Measurements from ENCODE around the gene NFKBIL1. TPM values are rescaled to one million over a fixed set of nuclear protein-coding genes. Genes with fewer than 3 reads are reported as not detected.

The NFKBIL1 gene
- total and polyA plus RNA-seq, 9 of the 15 experiments (the other 6 are each of a cell fraction or from before 2014, with no cell fraction given): 0.49 to 33.1 (median 7.6) TPM

DNA sequence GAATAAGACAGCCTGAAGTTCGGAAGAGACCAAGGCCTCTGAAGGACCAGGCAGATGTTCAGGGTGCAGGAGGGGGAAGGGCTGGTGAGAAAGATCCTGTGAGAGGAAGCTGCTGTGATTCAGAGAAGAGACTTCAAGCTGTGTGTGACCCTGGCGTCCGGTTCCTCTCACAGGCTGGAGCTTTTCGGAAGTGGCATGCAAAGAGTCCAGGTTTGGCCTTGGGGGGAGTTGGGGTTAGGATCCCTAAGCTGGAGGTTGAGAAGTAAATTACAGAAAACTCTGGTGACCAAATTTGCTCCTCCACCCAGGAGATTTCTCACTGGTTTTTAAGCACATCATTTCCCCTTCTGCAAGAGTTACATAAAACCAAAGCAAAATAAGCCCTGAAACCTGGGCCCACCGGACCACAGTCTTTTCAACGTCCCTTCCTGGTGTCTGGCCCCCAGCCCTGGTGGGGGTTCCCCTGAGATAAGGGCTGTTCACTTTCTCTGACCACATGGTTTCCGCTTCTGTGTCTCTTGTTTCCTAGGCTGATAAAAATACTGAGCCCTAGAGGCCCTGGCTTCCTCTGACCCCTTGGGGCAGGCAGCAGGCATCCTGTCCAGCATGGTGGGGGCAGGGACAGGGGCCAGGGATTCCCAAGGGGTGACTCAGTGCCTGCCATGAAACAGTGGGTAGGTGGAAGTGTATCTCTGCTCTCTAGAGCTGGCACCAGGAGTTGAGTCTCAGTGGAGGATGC, 12.7 kb downstream of the NFKBIL1 start:
- WGBS (ENCODE audit: insufficient coverage, low coverage, missing lambda C conversion rate): 8% methylated on average over 7 of the region's 7 CpGs
- intact Hi-C loops (cut with micrococcal nuclease) (no loop called here), in situ Hi-C loops (cut with MboI) (no loop called here)
- no peak overlapping the region for H3K4me3 ChIP-seq
- BruUV-seq (replicated peaks): no TSS peak
- DNase-seq (ENCODE audit: extremely low read depth in 1 of 4, low spot score in 3 of 4): peak; percentile 66 to 92 (median 76)
- H4K20me1 ChIP-seq (replicated peaks; ENCODE audit: control insufficient read depth, insufficient read depth, low read length): no peaks in the 10 kb centered on the region
- peaks cover 46% of the 10 kb centered on the region for H3K36me3 ChIP-seq (ENCODE audit: control insufficient read depth, insufficient read depth, low read length)
- ChIA-PET CTCF (ENCODE audit: low intra/inter-chr PET ratio) (no interaction called here), POLR2A (interaction anchor here (0.7 to 5.8 kb wide), 8 partner anchors 11 to 238 kb away, joined by 3 to 38 read pairs (median 4); partner anchors contain the start of genes ATP6V1G2, DDX39B, NFKBIL1 and PRRC2A)
- no peaks in the 10 kb centered on the region for H3K27me3 ChIP-seq (ENCODE audit: control insufficient read depth in 2 of 2, insufficient read depth in 2 of 2, low read length in 2 of 2)
- ATAC-seq: peak; percentile 79
- no peaks in the 10 kb centered on the region for H3K9me3 ChIP-seq (replicated peaks; ENCODE audit: control insufficient read depth, insufficient read depth, low read depth, low read length)
- H3K9ac ChIP-seq (ENCODE audit: insufficient read depth in 1 of 2, low read depth in 2 of 2, low read length in 2 of 2): peak overlapping the region; percentile 4 to 77; a peak in 2 of 4 replicates
- H3K4me1 ChIP-seq (replicated peaks in 1 of 2; ENCODE audit: control insufficient read depth in 2 of 2, insufficient read depth in 2 of 2, low read length in 2 of 2): peaks cover 47 to 64% of the 10 kb centered on the region in 2 experiments
- H2AFZ ChIP-seq (ENCODE audit: low read depth, low read length): no peak overlapping the region
- peak; percentile 88 for FAIRE-seq
- H3K9me1 ChIP-seq (ENCODE audit: control insufficient read depth, insufficient read depth, low read length): peaks cover 6% of the 10 kb centered on the region
- peak overlapping the region; percentile 41 for H3K27ac ChIP-seq (ENCODE audit: extremely low read depth, low read depth, low read length)
- H3K4me2 ChIP-seq (ENCODE audit: insufficient read depth, low read length): peak overlapping the region; percentile 17; the same call in 1 of the 2 replicates
- no peaks in the 10 kb centered on the region for H3K79me2 ChIP-seq (ENCODE audit: control insufficient read depth, insufficient read depth, low read length)
- TF ChIP-seq ZNF589 (CRISPR knock-in tag; IDR thresholded peaks at IDR 0.05; ENCODE audit: low read depth) (peak; percentile 52; the same call in 1 of the 2 replicates), NEUROD1 (IDR thresholded peaks at IDR 0.05; ENCODE audit: borderline replicate concordance, low read depth, low read length, partially characterized antibody) (peak; percentile 63), TAF15 (IDR thresholded peaks at IDR 0.05; ENCODE audit: low read depth, low read length) (no peak), TRIM24 (IDR thresholded peaks at IDR 0.05) (0 out of 4 replicates have a peak, but pooled peaks have one; percentile 21 to 42), RERE (CRISPR knock-in tag; IDR thresholded peaks at IDR 0.05; ENCODE audit: borderline replicate concordance) (0 out of 2 replicates have a peak, but pooled peaks have one; percentile 2), ERF (CRISPR knock-in tag; IDR thresholded peaks at IDR 0.05) (peak; percentile 58; the same call in 1 of the 2 replicates), MBD2 (IDR thresholded peaks at IDR 0.05; ENCODE audit: borderline replicate concordance, low read depth) (peak; percentile 6; the same call in 1 of the 2 replicates), RFX7 (CRISPR knock-in tag; IDR thresholded peaks at IDR 0.05) (no peak), ZNF79 (CRISPR knock-in tag; IDR thresholded peaks at IDR 0.05; ENCODE audit: low read depth) (peak; percentile 10; the same call in 1 of the 2 replicates)
- TF ChIP-seq, protein P1, sequence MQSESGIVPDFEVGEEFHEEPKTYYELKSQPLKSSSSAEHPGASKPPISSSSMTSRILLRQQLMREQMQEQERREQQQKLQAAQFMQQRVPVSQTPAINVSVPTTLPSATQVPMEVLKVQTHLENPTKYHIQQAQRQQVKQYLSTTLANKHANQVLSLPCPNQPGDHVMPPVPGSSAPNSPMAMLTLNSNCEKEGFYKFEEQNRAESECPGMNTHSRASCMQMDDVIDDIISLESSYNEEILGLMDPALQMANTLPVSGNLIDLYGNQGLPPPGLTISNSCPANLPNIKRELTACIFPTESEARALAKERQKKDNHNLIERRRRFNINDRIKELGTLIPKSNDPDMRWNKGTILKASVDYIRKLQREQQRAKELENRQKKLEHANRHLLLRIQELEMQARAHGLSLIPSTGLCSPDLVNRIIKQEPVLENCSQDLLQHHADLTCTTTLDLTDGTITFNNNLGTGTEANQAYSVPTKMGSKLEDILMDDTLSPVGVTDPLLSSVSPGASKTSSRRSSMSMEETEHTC (IDR thresholded peaks at IDR 0.05): peak; percentile 43; the same call in 1 of the 2 replicates
- TF ChIP-seq, protein P2, sequence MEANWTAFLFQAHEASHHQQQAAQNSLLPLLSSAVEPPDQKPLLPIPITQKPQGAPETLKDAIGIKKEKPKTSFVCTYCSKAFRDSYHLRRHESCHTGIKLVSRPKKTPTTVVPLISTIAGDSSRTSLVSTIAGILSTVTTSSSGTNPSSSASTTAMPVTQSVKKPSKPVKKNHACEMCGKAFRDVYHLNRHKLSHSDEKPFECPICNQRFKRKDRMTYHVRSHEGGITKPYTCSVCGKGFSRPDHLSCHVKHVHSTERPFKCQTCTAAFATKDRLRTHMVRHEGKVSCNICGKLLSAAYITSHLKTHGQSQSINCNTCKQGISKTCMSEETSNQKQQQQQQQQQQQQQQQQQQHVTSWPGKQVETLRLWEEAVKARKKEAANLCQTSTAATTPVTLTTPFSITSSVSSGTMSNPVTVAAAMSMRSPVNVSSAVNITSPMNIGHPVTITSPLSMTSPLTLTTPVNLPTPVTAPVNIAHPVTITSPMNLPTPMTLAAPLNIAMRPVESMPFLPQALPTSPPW (CRISPR knock-in tag; IDR thresholded peaks at IDR 0.05): peak; percentile 79
